GM23248 (cell line): ENCODE data around the gene GPR89A.

ENCODE experiments used
- EZH2 ChIP-seq: fragments of 200-600 bp; sonication (generic); IDR thresholded peaks from 2 replicates; pipeline ENCODE4 v1.6.1; 2018; ENCODE audit warnings: antibody characterized with exemption, mild to moderate bottlenecking; ENCODE audit not compliant: insufficient read depth, poor library complexity, severe bottlenecking
- EZH2phosphoT487 ChIP-seq: fragments of 200-600 bp; sonication (generic); IDR thresholded peaks from 2 replicates; pipeline ENCODE4 v1.6.1; 2018; ENCODE audit warnings: antibody characterized with exemption, moderate library complexity, mild to moderate bottlenecking, low read depth; ENCODE audit not compliant: insufficient read depth

DNA sequence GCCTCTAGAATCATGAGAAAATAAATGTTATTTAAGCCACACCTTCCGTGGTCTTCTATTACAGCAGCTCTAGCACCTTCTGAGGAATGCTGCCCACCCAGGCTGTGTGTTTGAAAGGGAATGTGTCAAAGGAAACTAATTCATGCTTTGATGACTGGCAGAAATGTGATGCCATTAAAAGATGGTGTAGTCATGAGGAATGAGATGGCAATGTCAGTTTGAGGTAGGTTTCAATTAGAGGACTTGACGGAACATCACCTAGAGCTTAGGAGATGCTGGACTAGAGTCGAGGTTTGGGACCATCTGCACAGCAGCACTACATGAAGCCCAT is 88.8 kb downstream of the GPR89A start:
- no peak for TF ChIP-seq EZH2phosphoT487
- TF ChIP-seq EZH2 = no peak
